M059J (cell line): ENCODE measurements around the gene APOLD1. TPM values are rescaled to one million over a fixed set of nuclear protein-coding genes. Genes with fewer than 3 reads are reported as not detected.
"Not testable (repeated sequence)": the region's sequence is repeated elsewhere in the genome, so short reads cannot be mapped to it uniquely, and the experiment has no call there.

ENCODE experiments used
- DNase-seq: peaks from one replicate; pipeline ENCODE4 v3.0.0-alpha.2; 2012; ENCODE audit warnings: low read depth
- total RNA-seq: library from RNA; depleted of rRNA; stranded (reverse); fragments of >200 nt; shearing (Covaris generic); gene quantifications from 2 replicates; pipeline ENCODE4 v1.2.3, GENCODE V29; 2014

Gene APOLD1
- total RNA-seq, 1 experiment from 2014 or later, result 16.9 TPM

- no peak for DNase-seq
Measured at GRCh38 chr12:12786351-12786705, 869 bp downstream of the APOLD1 start.

- peak; percentile 82 for DNase-seq
Measured at GRCh38 chr12:12786706-12787601, 1.5 kb downstream of the APOLD1 start.

GRCh38 chr12:12788131-12788530, 2.7 kb downstream of the APOLD1 start:
- DNase-seq, result peak; percentile 22

- peak; percentile 86 for DNase-seq
Measured at GRCh38 chr12:12788675-12789368, 3.4 kb downstream of the APOLD1 start.

GRCh38 chr12:12790956-12791355, 5.5 kb downstream of the APOLD1 start:
- DNase-seq, result no peak

- peak; percentile 57 for DNase-seq
Measured at GRCh38 chr12:12791756-12792369, 6.4 kb downstream of the APOLD1 start.

GRCh38 chr12:12792421-12792820, 7.0 kb downstream of the APOLD1 start:
- DNase-seq, result no peak

- no peak for DNase-seq
Measured at GRCh38 chr12:12794686-12795085, 9.2 kb downstream of the APOLD1 start.

GRCh38 chr12:12796171-12796570, 10.7 kb downstream of the APOLD1 start:
- no peak for DNase-seq

- no peak for DNase-seq
Measured at GRCh38 chr12:12796928-12797793, 11.7 kb downstream of the APOLD1 start.

- DNase-seq, result no peak
Measured at GRCh38 chr12:12797794-12798152, 12.3 kb downstream of the APOLD1 start.

- no peak for DNase-seq
Measured at GRCh38 chr12:12798480-12798879, 13.0 kb downstream of the APOLD1 start.

- no peak for DNase-seq
Measured at GRCh38 chr12:12799163-12799920, 13.9 kb downstream of the APOLD1 start.

GRCh38 chr12:12800406-12801180, 15.1 kb downstream of the APOLD1 start:
- DNase-seq, result no peak

- not testable (repeated sequence) for DNase-seq
Measured at GRCh38 chr12:12801656-12802055, 16.2 kb downstream of the APOLD1 start.

- DNase-seq, result peak; percentile 97
Measured at GRCh38 chr12:12803186-12803585, 17.7 kb downstream of the APOLD1 start.

GRCh38 chr12:12804011-12804410, 18.6 kb downstream of the APOLD1 start:
- DNase-seq, result peak; percentile 58

GRCh38 chr12:12804432-12804886, 19.0 kb downstream of the APOLD1 start:
- DNase-seq, result peak; percentile 93

- no peak for DNase-seq
Measured at GRCh38 chr12:12806784-12807516, 21.5 kb downstream of the APOLD1 start.
